HG02943 (cell line): ENCODE data around the gene NR4A2.
"Not testable (repeated sequence)": the region's sequence is repeated elsewhere in the genome, so short reads cannot be mapped to it uniquely, and the experiment has no call there.

ENCODE experiments used
- ATAC-seq: cut with Tn5 transposase; IDR thresholded peaks from one replicate; pipeline ENCODE4 v1.9.1; 2021; ENCODE audit warnings: mild to moderate bottlenecking, low read depth, moderate library complexity; ENCODE audit not compliant: unreplicated experiment

The NR4A2 gene

GRCh38 chr2:156322686-156323231, 9.8 kb downstream of the NR4A2 start:
- ATAC-seq, result no peak

- no peak for ATAC-seq
Measured at GRCh38 chr2:156322051-156322685, 10.4 kb downstream of the NR4A2 start.

DNA sequence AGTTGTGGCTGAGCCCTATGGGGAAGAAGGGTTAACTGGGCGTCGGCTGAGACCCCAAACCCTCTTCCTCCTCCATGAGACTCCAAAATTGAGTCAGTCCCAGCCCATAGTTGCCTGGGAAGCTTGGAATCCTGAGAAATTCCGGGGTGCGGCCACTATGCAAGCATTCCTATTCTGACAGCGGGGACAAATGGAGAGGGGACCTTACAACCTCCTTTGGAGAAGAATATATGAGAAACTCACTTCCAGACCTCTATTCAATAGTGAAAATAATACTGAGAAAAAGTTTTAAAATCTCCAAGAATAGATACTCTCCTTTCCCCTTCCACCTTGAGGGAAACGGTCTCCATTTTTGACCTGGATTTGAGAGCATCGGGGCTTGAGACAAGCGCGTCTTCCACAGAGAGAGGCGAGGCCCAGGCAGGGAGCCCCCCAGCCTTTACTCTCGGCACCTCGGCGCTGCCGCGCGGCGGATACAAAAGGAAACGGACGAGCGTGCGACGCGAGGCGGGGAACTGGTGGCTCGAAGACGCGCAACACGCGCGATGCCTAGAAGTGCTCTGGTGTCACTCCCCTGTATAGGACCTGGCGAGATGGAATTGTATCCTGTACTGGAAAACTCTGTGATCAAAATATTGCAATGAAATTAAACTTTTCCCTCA, 11.1 kb downstream of the NR4A2 start:
- no peak for ATAC-seq

DNA sequence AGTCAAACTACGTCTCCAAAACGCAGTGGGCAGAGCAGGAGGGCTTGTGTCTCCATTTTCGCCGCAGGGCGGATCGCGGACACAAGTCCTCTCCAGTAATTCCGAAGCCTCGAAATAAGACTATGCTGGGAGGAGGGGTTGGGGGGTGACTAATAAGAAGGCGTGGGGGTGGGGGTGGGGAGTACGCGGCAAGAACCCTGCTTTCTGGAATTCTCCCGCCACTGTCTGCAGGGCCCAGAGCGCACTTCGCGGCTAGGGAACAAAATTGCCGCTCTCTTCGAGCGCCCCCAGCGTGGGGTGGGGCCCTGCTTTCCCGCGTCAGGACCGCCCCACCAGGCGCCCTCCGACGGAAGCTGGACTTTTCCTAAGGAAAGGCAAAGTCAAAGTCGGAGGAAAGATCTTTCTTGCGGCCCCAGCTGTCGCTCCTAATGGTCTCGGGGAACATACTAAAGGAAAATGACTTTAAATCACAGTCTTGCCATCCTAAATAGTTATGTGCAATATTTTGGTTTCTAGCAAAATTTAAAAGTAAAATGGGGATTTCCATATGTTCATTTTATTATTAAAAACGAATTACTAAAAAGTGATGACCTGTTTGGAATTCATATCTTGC, 11.9 kb downstream of the NR4A2 start:
- ATAC-seq, result no peak

DNA sequence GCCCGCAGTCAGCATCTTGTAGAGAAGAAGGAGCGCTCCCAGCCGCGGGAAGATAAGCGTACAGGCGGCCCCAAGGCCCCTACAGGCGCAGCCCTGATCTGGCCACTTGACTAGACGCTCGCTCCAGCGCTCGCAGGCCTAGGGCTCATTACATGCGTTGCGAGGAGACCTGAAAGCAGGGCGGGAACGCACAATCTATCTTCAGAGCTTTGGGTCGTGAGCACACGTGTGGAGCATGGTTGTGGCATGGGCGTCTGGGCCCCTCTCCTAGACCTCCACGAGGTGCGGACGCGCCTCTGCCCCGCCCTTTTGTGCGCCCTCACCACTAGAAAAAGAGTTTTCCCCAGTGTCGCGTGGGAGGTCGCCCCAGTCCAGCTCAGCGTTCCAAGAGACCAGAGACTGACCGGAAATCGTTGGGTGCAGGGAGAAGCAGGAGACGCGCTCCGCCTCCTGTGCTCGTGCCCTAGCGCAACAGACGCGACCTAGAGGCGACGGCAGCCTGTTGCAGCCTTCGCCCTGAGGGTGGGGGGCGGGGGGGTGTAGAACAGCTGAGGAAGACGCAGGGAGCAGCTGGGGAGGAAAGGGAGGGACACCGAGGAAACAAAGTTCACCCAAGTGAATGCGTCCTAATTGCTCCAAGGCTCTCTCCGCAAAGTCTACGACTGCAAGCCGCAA, 12.6 kb downstream of the NR4A2 start:
- ATAC-seq, result no peak

GRCh38 chr2:156317631-156318030, 14.9 kb downstream of the NR4A2 start:
- ATAC-seq, result no peak

DNA sequence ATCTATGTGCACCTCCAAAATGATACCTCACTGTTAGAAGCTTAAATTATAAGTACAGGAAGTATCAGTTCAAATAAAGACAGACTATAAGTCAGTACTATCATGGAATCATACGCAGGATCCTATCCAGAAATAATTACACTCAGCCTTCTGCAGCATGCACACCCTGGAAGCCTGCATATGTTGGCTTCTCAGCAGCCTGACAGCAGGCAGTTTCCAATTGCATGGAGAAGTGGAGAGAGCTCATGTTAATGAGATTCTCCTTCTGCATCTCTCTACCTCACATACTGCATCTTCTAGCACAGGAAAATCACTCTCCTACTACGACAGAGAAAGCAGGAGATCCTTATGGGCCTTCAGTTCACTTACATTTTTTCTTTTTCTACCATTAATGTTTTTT, 20.5 kb downstream of the NR4A2 start:
- ATAC-seq, result no peak

GRCh38 chr2:156310773-156311172, 21.7 kb downstream of the NR4A2 start:
- no peak for ATAC-seq

DNA sequence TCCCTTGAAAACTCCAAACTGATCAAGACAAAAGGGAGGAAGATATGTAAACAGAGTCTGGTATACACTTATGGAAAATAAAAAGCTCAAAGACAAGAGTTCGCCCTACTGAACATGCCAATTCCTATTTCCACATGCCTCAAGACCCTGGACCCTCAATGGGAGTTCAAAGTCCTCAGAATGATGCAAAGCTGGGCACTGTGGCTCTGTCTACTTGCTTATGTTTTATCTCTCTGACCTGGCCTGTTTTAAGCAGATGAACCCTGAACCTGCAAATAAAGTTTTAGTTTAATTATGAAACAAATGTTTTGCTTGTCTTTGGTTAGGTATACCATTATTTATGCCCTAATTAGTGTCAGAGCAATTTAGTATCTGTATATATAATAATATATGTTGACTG, 22.6 kb downstream of the NR4A2 start:
- no peak for ATAC-seq

GRCh38 chr2:156309167-156309566, 23.4 kb downstream of the NR4A2 start:
- no peak for ATAC-seq

GRCh38 chr2:156306821-156307220, 25.7 kb downstream of the NR4A2 start:
- no peak for ATAC-seq

DNA sequence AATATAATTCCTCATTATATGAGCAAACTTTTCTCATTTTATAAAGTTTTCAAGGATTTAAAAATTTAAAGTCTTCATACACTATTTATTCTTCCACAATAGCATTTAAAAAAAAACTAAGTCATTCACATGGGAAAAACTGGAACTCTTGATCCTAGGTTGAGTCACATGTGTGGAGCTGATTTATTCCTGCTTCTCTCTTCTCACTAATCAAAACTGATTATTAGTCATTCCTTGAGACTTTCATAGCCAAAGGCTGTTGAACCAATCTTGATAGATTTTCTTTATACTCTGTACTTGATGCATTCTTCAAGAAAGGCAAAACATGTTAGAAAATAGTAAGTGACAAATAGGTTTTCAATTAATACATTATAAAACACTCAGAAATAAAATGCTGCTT, 27.4 kb downstream of the NR4A2 start:
- no peak for ATAC-seq

DNA sequence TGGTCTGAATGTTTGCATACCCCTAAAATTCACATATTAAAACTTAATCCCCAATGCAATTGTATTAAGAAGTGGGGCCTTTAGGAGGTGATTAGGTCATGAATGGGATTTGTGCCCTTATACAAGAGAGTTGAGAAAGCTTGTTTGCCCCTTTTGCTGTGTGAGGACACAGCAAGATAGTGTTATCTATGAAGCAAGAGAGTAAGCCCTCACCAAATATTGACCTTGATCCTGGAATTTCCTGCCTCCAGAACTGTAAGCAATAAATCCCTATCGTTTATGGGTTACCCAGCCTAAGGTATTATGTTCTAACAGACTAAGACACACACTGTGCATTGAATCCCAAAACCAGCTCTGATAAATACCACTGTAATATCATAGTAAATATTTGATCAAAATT, 32.2 kb downstream of the NR4A2 start:
- no peak for ATAC-seq

DNA sequence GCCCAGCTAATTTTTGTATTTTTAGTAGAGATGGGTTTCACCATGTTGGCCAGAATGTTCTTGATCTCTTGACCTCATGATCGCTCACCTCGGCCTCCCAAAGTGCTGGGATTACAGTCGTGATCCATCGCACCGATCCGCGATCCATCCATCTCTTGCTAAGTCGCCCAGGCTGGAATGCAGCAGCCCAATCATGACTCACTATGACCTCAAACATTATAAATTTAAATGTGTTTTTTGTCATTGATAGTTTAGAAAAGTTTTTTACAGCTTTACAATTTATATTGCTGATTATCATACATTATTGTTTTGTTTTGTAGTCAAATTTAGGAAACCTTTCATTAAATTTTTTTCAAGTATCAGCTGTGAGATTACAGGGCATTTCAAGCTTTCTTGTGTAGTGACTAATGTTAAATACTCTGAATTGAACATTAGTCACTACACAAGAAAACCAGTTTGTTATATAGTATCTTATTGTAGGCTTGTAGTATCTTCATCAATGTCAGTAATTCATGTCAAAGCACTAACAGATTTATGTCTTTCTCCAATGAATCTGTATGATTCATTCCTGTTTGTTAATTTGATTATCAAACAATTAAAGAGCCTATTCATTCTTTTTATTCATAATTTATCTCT, 37.5 kb downstream of the NR4A2 start:
- no peak for ATAC-seq

DNA sequence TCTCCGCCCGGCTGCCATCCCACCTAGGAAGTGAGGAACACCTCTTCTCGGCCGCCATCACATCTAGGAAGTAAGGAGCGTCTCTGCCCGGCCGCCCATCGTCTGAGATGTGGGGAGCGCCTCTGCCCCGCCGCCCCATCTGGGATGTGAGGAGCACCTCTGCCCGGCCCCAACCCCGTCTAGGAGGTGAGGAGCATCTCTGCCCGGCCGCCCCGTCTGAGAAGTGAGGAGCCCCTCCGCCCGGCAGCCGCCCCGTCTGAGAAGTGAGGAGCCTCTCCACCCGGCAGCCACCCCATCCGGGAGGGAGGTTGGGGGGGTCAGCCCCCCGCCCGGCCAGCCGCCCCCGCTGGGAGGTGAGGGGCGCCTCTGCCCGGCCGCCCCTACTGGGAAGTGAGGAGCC, 39.1 kb downstream of the NR4A2 start:
- not testable (repeated sequence) for ATAC-seq

DNA sequence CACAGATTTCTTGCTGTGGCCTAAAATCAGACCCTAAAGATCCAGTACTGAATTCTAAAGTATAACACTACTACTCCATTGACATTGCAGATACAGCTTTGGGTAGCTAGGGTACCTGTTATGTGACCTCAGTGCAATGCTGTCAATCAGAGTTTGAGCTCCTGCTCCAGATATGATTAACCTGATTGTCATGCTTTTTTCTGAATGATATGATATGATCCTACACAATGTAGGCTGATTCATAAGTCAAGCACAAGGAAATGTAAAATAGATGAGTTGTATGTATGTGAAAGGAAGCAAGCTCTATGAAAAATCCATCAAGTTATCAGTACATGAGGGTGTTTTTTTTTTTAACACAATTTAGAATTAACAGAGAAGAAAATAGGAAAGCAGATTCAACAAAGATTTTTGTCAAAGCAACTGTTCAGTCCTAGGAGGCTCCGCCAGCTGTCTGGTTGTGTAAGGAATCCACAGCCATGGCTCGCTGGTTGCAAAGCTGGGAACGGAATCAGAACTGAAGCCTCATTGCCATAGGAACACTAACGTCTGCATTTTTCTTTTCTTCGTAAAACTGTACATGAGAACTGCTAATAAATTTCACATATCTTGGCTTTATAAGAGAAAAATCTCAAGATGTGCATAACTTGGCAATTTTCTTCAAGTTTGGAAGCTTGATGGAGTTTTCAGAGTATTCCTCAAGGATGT, 52.9 kb downstream of the NR4A2 start:
- ATAC-seq, result no peak
